Activated CD4-positive, alpha-beta T cell treated with anti-CD3 and anti-CD28 coated beads, Interleukin-2, amount 10 ng/mL, durations not matched to agents 24 days and 14 days (primary cell): ENCODE data around the gene MUC20. TPM values are rescaled to one million over a fixed set of nuclear protein-coding genes. Genes with fewer than 3 reads are reported as not detected.

Experiments used
- DNase-seq: peaks from one replicate; pipeline ENCODE4 v3.0.0; 2022
- H3K27ac Mint-ChIP-seq: one replicate; pipeline ENCODE4 v1.8.0; 2022; ENCODE audit warnings: mild to moderate bottlenecking, mixed read lengths
- H3K27me3 Mint-ChIP-seq: one replicate; pipeline ENCODE4 v1.8.0; 2022; ENCODE audit warnings: mixed read lengths
- H3K36me3 Mint-ChIP-seq: one replicate; pipeline ENCODE4 v1.8.0; 2022; ENCODE audit warnings: low read depth, mild to moderate bottlenecking, mixed read lengths
- H3K4me1 Mint-ChIP-seq: one replicate; pipeline ENCODE4 v1.8.0; 2021; ENCODE audit warnings: mixed read lengths
- H3K4me3 Mint-ChIP-seq: one replicate; pipeline ENCODE4 v1.8.0; 2022; ENCODE audit warnings: mild to moderate bottlenecking, moderate library complexity, mixed read lengths
- H3K9me3 Mint-ChIP-seq: one replicate; pipeline ENCODE4 v1.8.0; 2021; ENCODE audit warnings: mixed read lengths
- intact Hi-C: fragments of 100-400 bp; cut with micrococcal nuclease; formaldehyde crosslinking; loops from one replicate; pipeline ENCODE4 v1.15.1; 2023
- total RNA-seq: library from RNA; stranded (reverse); gene quantifications from 2 replicates; pipeline ENCODE4 v1.2.3, GENCODE V29; 2022

Gene MUC20
- total RNA-seq, 1 donor from 2014 or later: 2.9 TPM

- DNase-seq: peak; percentile 81
- Mint-ChIP-seq H3K27ac (peak overlapping the region; percentile 50), H3K36me3 (no peaks in the 10 kb centered on the region), H3K4me1 (peaks cover 17% of the 10 kb centered on the region), H3K9me3 (no peaks in the 10 kb centered on the region), H3K27me3 (peaks cover 26% of the 10 kb centered on the region), H3K4me3 (no peak overlapping the region)
- intact Hi-C loops: loop anchor here (5.0 kb wide), 1 partner anchor 46 kb away; no protein-coding TSS in a partner anchor
These were observed 35.3 kb downstream of the MUC20 start for GRCh38 chr3:195755791-195756676.

GRCh38 chr3:195757438-195757770 is 36.6 kb downstream of the MUC20 start:
- Mint-ChIP-seq H3K4me1 (peaks cover 17% of the 10 kb centered on the region), H3K36me3 (no peaks in the 10 kb centered on the region), H3K9me3 (no peaks in the 10 kb centered on the region), H3K4me3 (no peak overlapping the region), H3K27ac (no peak overlapping the region), H3K27me3 (peaks cover 26% of the 10 kb centered on the region)
- intact Hi-C loops: loop anchor here (5.0 kb wide), 1 partner anchor 45 kb away; no protein-coding TSS in a partner anchor
- DNase-seq: no peak

- H3K27ac Mint-ChIP-seq: no peak overlapping the region
- DNase-seq: no peak
- intact Hi-C loops: loop anchor here (5.0 kb wide), 1 partner anchor 44 kb away; no protein-coding TSS in a partner anchor
- no peak overlapping the region for H3K4me3 Mint-ChIP-seq
- H3K9me3 Mint-ChIP-seq: no peaks in the 10 kb centered on the region
- no peaks in the 10 kb centered on the region for H3K36me3 Mint-ChIP-seq
- H3K27me3 Mint-ChIP-seq: peaks cover 26% of the 10 kb centered on the region
- H3K4me1 Mint-ChIP-seq: peaks cover 17% of the 10 kb centered on the region
These were observed 37.0 kb downstream of the MUC20 start for GRCh38 chr3:195757827-195758226.

- Mint-ChIP-seq H3K36me3 (no peaks in the 10 kb centered on the region), H3K4me3 (no peak overlapping the region), H3K4me1 (peaks cover 13% of the 10 kb centered on the region), H3K27ac (no peak overlapping the region), H3K9me3 (no peaks in the 10 kb centered on the region), H3K27me3 (peaks cover 30% of the 10 kb centered on the region)
- no peak for DNase-seq
- intact Hi-C loops: loop anchor here (5.0 kb wide), 1 partner anchor 43 kb away; no protein-coding TSS in a partner anchor
These were observed 38.1 kb downstream of the MUC20 start for GRCh38 chr3:195758721-195759353.

GRCh38 chr3:195760345-195761122 is 39.8 kb downstream of the MUC20 start:
- intact Hi-C loops: no loop called here
- DNase-seq: no peak

GRCh38 chr3:195761123-195761566 is 40.4 kb downstream of the MUC20 start:
- peaks cover 7% of the 10 kb centered on the region for H3K4me1 Mint-ChIP-seq
- H3K27ac Mint-ChIP-seq: no peak overlapping the region
- no peak for DNase-seq
- H3K9me3 Mint-ChIP-seq: no peaks in the 10 kb centered on the region
- peaks cover 27% of the 10 kb centered on the region for H3K27me3 Mint-ChIP-seq
- H3K36me3 Mint-ChIP-seq: no peaks in the 10 kb centered on the region
- intact Hi-C loops: no loop called here
- H3K4me3 Mint-ChIP-seq: no peak overlapping the region

More at GRCh38 chr3:195760345-195761122, 39.8 kb downstream of the MUC20 start:
- H3K4me3 Mint-ChIP-seq: no peak overlapping the region
- H3K9me3 Mint-ChIP-seq: no peaks in the 10 kb centered on the region
- H3K4me1 Mint-ChIP-seq: peaks cover 13% of the 10 kb centered on the region
- H3K27ac Mint-ChIP-seq: no peak overlapping the region
- H3K27me3 Mint-ChIP-seq: peaks cover 30% of the 10 kb centered on the region
- H3K36me3 Mint-ChIP-seq: no peaks in the 10 kb centered on the region

- H3K4me3 Mint-ChIP-seq: no peak overlapping the region
- H3K27ac Mint-ChIP-seq: no peak overlapping the region
- H3K9me3 Mint-ChIP-seq: no peaks in the 10 kb centered on the region
- H3K36me3 Mint-ChIP-seq: no peaks in the 10 kb centered on the region
- H3K4me1 Mint-ChIP-seq: peaks cover 4% of the 10 kb centered on the region
- intact Hi-C loops: no loop called here
- no peak for DNase-seq
- peaks cover 27% of the 10 kb centered on the region for H3K27me3 Mint-ChIP-seq
These were observed 40.9 kb downstream of the MUC20 start for GRCh38 chr3:195761567-195762248.

GRCh38 chr3:195762249-195762585 is 41.4 kb downstream of the MUC20 start:
- DNase-seq: no peak
- Mint-ChIP-seq H3K27me3 (peaks cover 24% of the 10 kb centered on the region), H3K36me3 (no peaks in the 10 kb centered on the region), H3K4me3 (no peak overlapping the region), H3K4me1 (no peaks in the 10 kb centered on the region), H3K9me3 (peaks cover under 1% of the 10 kb centered on the region), H3K27ac (no peak overlapping the region)
- intact Hi-C loops: no loop called here

- DNase-seq: no peak
- Mint-ChIP-seq H3K36me3 (no peaks in the 10 kb centered on the region), H3K4me3 (no peak overlapping the region), H3K27ac (no peak overlapping the region), H3K27me3 (peaks cover 24% of the 10 kb centered on the region), H3K4me1 (no peaks in the 10 kb centered on the region), H3K9me3 (peaks cover 3% of the 10 kb centered on the region)
- intact Hi-C loops: no loop called here
These were observed 41.8 kb downstream of the MUC20 start for GRCh38 chr3:195762611-195763010.

- Mint-ChIP-seq H3K36me3 (no peaks in the 10 kb centered on the region), H3K27ac (no peak overlapping the region), H3K9me3 (peaks cover 3% of the 10 kb centered on the region), H3K27me3 (peaks cover 22% of the 10 kb centered on the region), H3K4me3 (no peak overlapping the region), H3K4me1 (no peaks in the 10 kb centered on the region)
- intact Hi-C loops: no loop called here
- no peak for DNase-seq
These were observed 42.5 kb downstream of the MUC20 start for GRCh38 chr3:195763076-195763830.

- peaks cover 21% of the 10 kb centered on the region for H3K27me3 Mint-ChIP-seq
- H3K4me1 Mint-ChIP-seq: no peaks in the 10 kb centered on the region
- DNase-seq: no peak
- no peak overlapping the region for H3K4me3 Mint-ChIP-seq
- H3K9me3 Mint-ChIP-seq: peaks cover 3% of the 10 kb centered on the region
- intact Hi-C loops: no loop called here
- H3K36me3 Mint-ChIP-seq: no peaks in the 10 kb centered on the region
- H3K27ac Mint-ChIP-seq: no peak overlapping the region
These were observed 43.4 kb downstream of the MUC20 start for GRCh38 chr3:195763843-195764825.
